NCI-H1694 treated with DMSO at 0.1 percent for 48 hours (cell line): ENCODE results near the gene MASP2.

ENCODE experiments used
- DNase-seq: peaks from one replicate; lab custom pipeline; 2025; lab: John Stamatoyannopoulos, UW

Gene MASP2

GRCh38 chr1:10989095-10989494 lies 57.9 kb downstream of the MASP2 start:
- DNase-seq, result no peak

- no peak for DNase-seq
Measured at GRCh38 chr1:10987840-10988417, 59.1 kb downstream of the MASP2 start.

DNA sequence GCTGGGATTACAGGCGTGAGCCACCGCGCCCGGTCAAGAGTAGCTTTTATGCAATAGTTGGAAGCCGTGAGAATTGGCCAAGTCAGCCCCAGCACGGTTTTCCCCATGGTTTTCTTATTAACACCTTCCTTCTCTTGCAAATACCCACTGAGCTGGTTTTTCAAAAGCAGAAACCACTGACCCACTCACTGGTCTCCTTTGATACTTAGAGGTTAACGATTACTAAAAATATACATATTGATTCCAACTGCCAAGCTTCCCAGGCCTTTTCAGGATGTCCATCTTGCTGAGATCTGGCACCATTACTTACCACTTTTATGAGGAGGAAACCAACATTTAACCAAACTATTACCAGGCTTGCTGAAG lies 60.5 kb downstream of the MASP2 start:
- DNase-seq, result no peak

- DNase-seq, result no peak
Measured at GRCh38 chr1:10980841-10981727, 66.0 kb downstream of the MASP2 start.

DNA sequence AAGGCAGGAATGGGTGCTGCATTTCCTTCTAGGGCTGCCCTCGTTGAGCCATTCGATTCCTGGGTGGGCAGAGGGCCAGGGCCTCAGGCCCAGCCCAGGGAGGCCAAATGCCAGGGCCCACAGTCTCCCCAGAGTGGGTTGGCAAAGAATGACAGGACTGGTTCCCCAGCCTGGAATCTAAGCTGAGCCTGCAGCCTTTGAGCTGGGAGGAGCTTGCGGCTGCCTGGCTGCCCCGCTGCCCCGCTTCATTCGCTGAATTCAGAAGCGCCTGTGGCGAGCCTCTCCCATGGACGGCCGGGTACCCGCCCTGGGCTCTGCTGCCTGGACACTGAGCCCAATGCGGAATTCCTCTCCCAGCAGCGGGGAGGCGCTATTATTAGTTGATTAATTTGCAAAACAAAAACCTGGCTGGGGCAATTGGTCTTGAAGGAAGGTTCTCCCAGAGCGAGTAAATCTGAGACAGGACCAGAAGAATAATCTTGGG lies 66.9 kb downstream of the MASP2 start:
- DNase-seq, result no peak

DNA sequence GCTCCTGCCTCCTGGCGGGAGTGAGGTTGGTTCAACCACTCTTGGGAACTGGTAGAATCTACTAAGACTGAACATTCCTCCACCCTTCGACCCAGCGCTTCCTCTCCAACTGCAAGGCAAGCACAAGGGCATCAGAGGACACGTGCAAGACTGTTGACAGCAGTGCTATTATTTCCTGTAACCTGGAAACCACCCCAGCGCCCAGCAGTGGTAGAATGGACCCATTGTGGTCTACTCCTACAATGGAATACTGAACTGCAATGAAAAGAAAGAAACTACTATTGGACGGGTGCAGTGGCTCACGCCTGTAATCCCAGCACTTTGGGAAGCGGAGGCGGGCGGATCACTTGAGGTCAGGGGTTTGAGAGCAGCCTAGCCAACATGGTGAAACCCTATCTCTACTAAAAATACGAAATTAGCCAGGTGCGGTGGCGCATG lies 67.5 kb downstream of the MASP2 start:
- no peak for DNase-seq

- DNase-seq, result no peak
Measured at GRCh38 chr1:10978719-10979118, 68.3 kb downstream of the MASP2 start.
